GM12878 (cell line): ENCODE results near the gene IFI27L2. TPM values are rescaled to one million over a fixed set of nuclear protein-coding genes. Genes with fewer than 3 reads are reported as not detected.

ENCODE experiments used
- ATAC-seq: fragments of 200-7000 bp; cut with Tn5 transposase; 3 replicates; pipeline ENCODE4 v1.9.1; 2020; ENCODE audit warnings: mild to moderate bottlenecking, moderate library complexity
- BruUV-seq: library from RNA; stranded (reverse); fragments of 400-500 nt; replicated peaks from 2 replicates; lab custom pipeline; 2021; lab: Mats Ljungman, UMichigan
- CTCF ChIA-PET: fragments of 300-600 bp; sonication (Branson Sonifier 250); formaldehyde crosslinking; extraction: SDS; loops from one replicate; lab custom pipeline; 2021; ENCODE audit warnings: inconsistent platforms; lab: Yijun Ruan, JAX
- POLR2A ChIA-PET: fragments of 350-600 bp; formaldehyde crosslinking; extraction: SDS; loops from one replicate; lab custom pipeline; 2021; ENCODE audit warnings: inconsistent platforms; lab: Charles Lee
- RAD21 ChIA-PET: fragments of 300-600 bp; sonication (Branson Sonifier 250); formaldehyde crosslinking; loops from one replicate; lab custom pipeline; 2023; ENCODE audit warnings: antibody characterized with exemption; ENCODE audit not compliant: unreplicated experiment; lab: Charles Lee
- SMC1A ChIA-PET: fragments of 300-600 bp; sonication (Branson Sonifier 250); formaldehyde crosslinking; loops from one replicate; lab custom pipeline; 2023; ENCODE audit not compliant: unreplicated experiment, uncharacterized antibody; lab: Charles Lee
- DNase-seq: peaks from one replicate; pipeline ENCODE4 v3.0.0-alpha.2; 2011; ENCODE audit warnings: low read depth, low spot score
- FAIRE-seq: peaks from 3 replicates; lab custom pipeline; 2011; peaks lifted over from hg19 to GRCh38; lab: Jason Lieb, UNC
- H2AFZ ChIP-seq: 2 replicates; pipeline ENCODE4 v1.6.0; 2011; ENCODE audit warnings: low read depth, low read length, control low read depth; ENCODE audit not compliant: control insufficient read depth
- H3K27ac ChIP-seq: 2 replicates; pipeline ENCODE4 v1.5.1; 2011; ENCODE audit warnings: control low read depth; ENCODE audit not compliant: control insufficient read depth, insufficient read depth
- H3K27me3 ChIP-seq, 2 experiments: replicated peaks in 1 of 2; 2 replicates each; pipeline versions ENCODE4 v1.6.0 to v1.6.1; 2011; ENCODE audit warnings: low read length in 1 of 2; ENCODE audit not compliant: control insufficient read depth in 2 of 2, insufficient read depth in 2 of 2
- H3K36me3 ChIP-seq, 2 experiments: 2 replicates each; pipeline ENCODE4 v1.5.1; 2011; ENCODE audit warnings: low read length in 1 of 2; ENCODE audit not compliant: control insufficient read depth in 2 of 2, insufficient read depth in 2 of 2
- H3K4me1 ChIP-seq: 2 replicates; pipeline ENCODE4 v1.6.1; 2011; ENCODE audit warnings: mild to moderate bottlenecking, low read length, moderate library complexity, mixed read lengths; ENCODE audit not compliant: control insufficient read depth, insufficient read depth
- H3K4me2 ChIP-seq: 2 replicates; pipeline ENCODE4 v1.6.0; 2011; ENCODE audit warnings: control low read depth; ENCODE audit not compliant: control insufficient read depth, insufficient read depth
- H3K4me3 ChIP-seq: fragments of 200-600 bp; sonication (generic); 2 replicates; pipeline ENCODE4 v1.5.1; 2016
- H3K79me2 ChIP-seq: 2 replicates; pipeline ENCODE4 v1.6.0; 2011; ENCODE audit warnings: low read length; ENCODE audit not compliant: control insufficient read depth, insufficient read depth
- H3K9ac ChIP-seq: 2 replicates; pipeline ENCODE4 v1.8.0; 2011; ENCODE audit warnings: low read length, control low read depth, mixed read lengths; ENCODE audit not compliant: control insufficient read depth, insufficient read depth
- H3K9me3 ChIP-seq: replicated peaks from 3 replicates; pipeline ENCODE4 v1.5.1; 2011; ENCODE audit warnings: mild to moderate bottlenecking, low read length; ENCODE audit not compliant: control insufficient read depth, insufficient read depth
- H4K20me1 ChIP-seq: 2 replicates; pipeline ENCODE4 v1.6.0; 2011; ENCODE audit not compliant: control insufficient read depth, insufficient read depth
- BACH1 ChIP-seq: fragments of 450-650 bp; IDR thresholded peaks from 2 replicates; pipeline ENCODE4 v1.6.1; 2017; ENCODE audit warnings: mild to moderate bottlenecking, borderline replicate concordance
- CHD2 ChIP-seq: IDR thresholded peaks from 2 replicates; pipeline ENCODE4 v1.6.1; 2011; ENCODE audit warnings: low read depth, low read length, improper control_type of control experiment, borderline replicate concordance
- EP300 ChIP-seq, 2 experiments: fragments of 150-350 bp in 1 of 2; IDR thresholded peaks; 2 replicates each; pipeline ENCODE4 v1.6.1; 2011 to 2012; ENCODE audit warnings: low read depth in 2 of 2, low read length in 2 of 2, borderline replicate concordance in 1 of 2, improper control_type of control experiment in 1 of 2, inconsistent platforms in 1 of 2; ENCODE audit not compliant: control insufficient read depth in 1 of 2
- MXI1 ChIP-seq: fragments of 150-350 bp; IDR thresholded peaks from 2 replicates; pipeline ENCODE4 v1.6.1; 2011; ENCODE audit warnings: low read depth, mild to moderate bottlenecking, inconsistent platforms, low read length, improper control_type of control experiment
- RAD21 ChIP-seq: IDR thresholded peaks from 2 replicates; pipeline ENCODE4 v1.6.1; 2011; ENCODE audit warnings: mild to moderate bottlenecking, low read depth, low read length, moderate library complexity; ENCODE audit not compliant: insufficient read depth
- SMAD5 ChIP-seq: IDR thresholded peaks from 2 replicates; pipeline ENCODE4 v1.6.1; 2016; ENCODE audit warnings: antibody characterized with exemption, low read depth
- SPI1 ChIP-seq: IDR thresholded peaks from 2 replicates; pipeline ENCODE4 v1.6.1; 2011; ENCODE audit warnings: low read depth, mild to moderate bottlenecking, low read length, moderate library complexity, borderline replicate concordance; ENCODE audit not compliant: insufficient read depth
- STAT1 ChIP-seq: fragments of 450-650 bp; conservative IDR thresholded peaks from 2 replicates; pipeline ENCODE4 v1.6.1; 2014; ENCODE audit warnings: antibody characterized with exemption, mild to moderate bottlenecking
- SUZ12 ChIP-seq: fragments of 200-600 bp; sonication (generic); IDR thresholded peaks from one replicate; pipeline ENCODE4 v1.6.1; 2018; ENCODE audit warnings: antibody characterized with exemption, mild to moderate bottlenecking; ENCODE audit not compliant: unreplicated experiment
- TCF7 ChIP-seq: IDR thresholded peaks from 2 replicates; pipeline ENCODE4 v1.6.1; 2014; ENCODE audit warnings: antibody characterized with exemption, borderline replicate concordance
- ZNF24 ChIP-seq: fragments of 450-650 bp; IDR thresholded peaks from 2 replicates; pipeline ENCODE4 v1.6.1; 2017; ENCODE audit warnings: antibody characterized with exemption, mild to moderate bottlenecking
- ZNF622 ChIP-seq: fragments of 450-650 bp; IDR thresholded peaks from 2 replicates; pipeline ENCODE4 v1.6.1; 2017; ENCODE audit warnings: mild to moderate bottlenecking, inconsistent platforms
- WGBS: methylation state at CpG from one replicate; pipeline ENCODE4 v1.1.6; 2016; ENCODE audit warnings: low lambda C conversion rate; ENCODE audit not compliant: insufficient replicate concordance, insufficient coverage; ENCODE audit errors: missing lambda C conversion rate; 5-methylcytosine and 5-hydroxymethylcytosine counted together
- in situ Hi-C: fragments of 300-500 bp; cut with MboI; formaldehyde crosslinking; loops from 9 replicates; pipeline ENCODE4 v1.14.3; 2018; ENCODE audit warnings: mixed read lengths
- intact Hi-C: fragments of 100-400 bp; cut with micrococcal nuclease; formaldehyde crosslinking; loops from one replicate; pipeline ENCODE4 v1.14.2; 2022; ENCODE audit not compliant: unreplicated experiment
- polyA plus RNA-seq, 11 experiments: library from polyadenylated mRNA; depleted of rRNA in 4 of 11; unstranded in 6 of 11; stranded (reverse) in 5 of 11; fragments of >200 nt; fragmentation: Nextera tagmentation in 4 of 11; fragmentation: Illumina TruSeq in 1 of 11; extraction: Ambion mirVana in 4 of 11; extraction: Trizol in 1 of 11; gene quantifications; 1 replicate in 1 of 11; 2 replicates in 10 of 11; pipeline versions ENCODE4 v1.2.1 to v1.2.3, GENCODE V29; 2011 to 2016; ENCODE audit warnings: inconsistent platforms in 2 of 11, missing spikeins in 2 of 11, low read depth in 1 of 11
- total RNA-seq, 4 experiments: library from RNA; depleted of rRNA in 3 of 4; stranded (reverse); fragments of >200 nt in 3 of 4; fragmentation: Illumina TruSeq in 1 of 4; extraction: Trizol in 1 of 4; gene quantifications; 2 replicates each; pipeline versions ENCODE4 v1.2.1 to v1.2.3, GENCODE V29; 2013 to 2021
- TF ChIP-seq, protein P1 (sequence below): fragments of 150-350 bp; IDR thresholded peaks from 2 replicates; pipeline ENCODE4 v1.6.1; 2016; ENCODE audit warnings: low read depth, low read length
- TF ChIP-seq, protein P2 (sequence below): IDR thresholded peaks from 2 replicates; pipeline ENCODE4 v1.6.1; 2011; ENCODE audit warnings: borderline replicate concordance, low read depth, mild to moderate bottlenecking, moderate library complexity, mixed read lengths, low read length; ENCODE audit not compliant: insufficient read depth; ENCODE audit errors: extremely low read length

IFI27L2 gene
- total and polyA plus RNA-seq, 10 of the 15 experiments (the other 5 are each of a cell fraction or from before 2014, with no cell fraction given) = 26.6 to 134 (median 60.3) TPM

DNA sequence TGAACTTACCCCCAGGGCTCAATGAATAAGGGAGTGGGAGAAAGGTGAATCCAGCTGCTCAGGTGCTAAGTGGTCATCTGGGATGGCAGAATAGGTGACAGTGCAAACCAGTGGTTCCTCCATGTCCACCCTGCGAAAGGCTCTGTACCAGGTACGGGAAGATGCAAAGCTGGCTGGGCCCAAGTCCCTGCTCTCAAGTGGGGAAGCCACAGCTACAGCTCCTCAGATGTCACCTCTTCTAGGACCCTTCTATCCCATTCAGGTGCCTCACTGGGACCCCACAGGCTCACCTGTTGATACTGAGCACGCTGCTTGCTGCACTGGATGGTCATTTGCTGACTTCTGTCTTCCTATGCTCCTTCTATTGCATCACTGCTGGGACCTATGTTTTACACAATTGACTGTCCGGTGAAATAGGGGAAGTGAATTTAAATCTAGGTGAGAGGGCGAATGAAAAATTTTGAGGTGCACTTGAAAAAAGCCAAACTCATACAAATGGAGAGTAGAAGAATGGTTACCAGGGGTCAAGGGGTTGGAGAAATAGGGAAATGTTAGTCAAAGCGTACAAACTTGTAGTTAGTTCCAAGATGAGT, 24.4 kb upstream of the IFI27L2 start:
- ATAC-seq = no peak
- ChIA-PET CTCF (no interaction called here), POLR2A (no interaction called here)

DNA sequence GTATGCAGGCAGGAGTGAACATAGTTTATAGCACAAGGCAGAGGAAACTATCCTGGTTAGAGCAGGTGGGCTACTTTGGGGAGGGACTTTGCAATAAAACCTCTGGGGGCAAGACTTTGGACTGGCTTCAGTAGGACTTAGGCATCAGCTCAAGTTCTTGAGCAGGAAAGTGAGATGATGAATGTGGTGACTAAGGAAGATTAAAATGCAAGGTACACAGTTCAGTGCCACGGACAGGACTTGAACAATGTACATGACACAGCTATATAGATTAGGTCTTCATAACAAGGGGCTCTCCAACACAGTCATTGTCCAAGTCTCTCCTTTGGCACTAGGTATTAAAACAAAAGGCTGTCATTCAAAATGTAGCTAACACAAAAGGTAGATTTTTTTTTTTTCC, 23.3 kb upstream of the IFI27L2 start:
- ChIA-PET RAD21 (no interaction called here), CTCF (interaction anchor here (1.6 to 1.7 kb wide), 2 partner anchors 17 to 116 kb away, joined by 4 to 6 read pairs; no protein-coding TSS in a partner anchor), POLR2A (no interaction called here), SMC1A (interaction anchor here (1.2 kb wide), 1 partner anchor 16 kb away, joined by 4 read pairs; no protein-coding TSS in a partner anchor)
- no peak overlapping the region for H3K9ac ChIP-seq
- intact Hi-C loops = no loop called here
- no peak for ATAC-seq
- FAIRE-seq = no peak
- H3K27me3 ChIP-seq = no peaks in the 10 kb centered on the region; a peak in 1 of 4 replicates
- H2AFZ ChIP-seq = no peak overlapping the region
- H3K36me3 ChIP-seq = no peaks in the 10 kb centered on the region
- in situ Hi-C loops = no loop called here
- H3K4me2 ChIP-seq = no peak overlapping the region
- no peak overlapping the region for H3K27ac ChIP-seq
- no peaks in the 10 kb centered on the region; the same call in 1 of the 3 replicates for H3K9me3 ChIP-seq
- H3K4me3 ChIP-seq = no peak overlapping the region
- DNase-seq = no peak
- no TSS peak for BruUV-seq
- H3K4me1 ChIP-seq = no peaks in the 10 kb centered on the region
- 0% methylated on average over 1 of the region's 1 CpG for WGBS
- H4K20me1 ChIP-seq = no peaks in the 10 kb centered on the region
- H3K79me2 ChIP-seq = no peaks in the 10 kb centered on the region
- TF ChIP-seq ZNF622 (no peak), ZNF24 (no peak), STAT1 (no peak), TCF7 (no peak), SUZ12 (no peak), MXI1 (no peak), EP300 (IDR thresholded peaks at IDR 0.05; ENCODE audit: borderline replicate concordance in 1 of 2, control insufficient read depth in 1 of 2, low read depth in 2 of 2, low read length in 2 of 2) (no peak), BACH1 (no peak), RAD21 (no peak), SMAD5 (no peak)
- TF ChIP-seq, protein P1, sequence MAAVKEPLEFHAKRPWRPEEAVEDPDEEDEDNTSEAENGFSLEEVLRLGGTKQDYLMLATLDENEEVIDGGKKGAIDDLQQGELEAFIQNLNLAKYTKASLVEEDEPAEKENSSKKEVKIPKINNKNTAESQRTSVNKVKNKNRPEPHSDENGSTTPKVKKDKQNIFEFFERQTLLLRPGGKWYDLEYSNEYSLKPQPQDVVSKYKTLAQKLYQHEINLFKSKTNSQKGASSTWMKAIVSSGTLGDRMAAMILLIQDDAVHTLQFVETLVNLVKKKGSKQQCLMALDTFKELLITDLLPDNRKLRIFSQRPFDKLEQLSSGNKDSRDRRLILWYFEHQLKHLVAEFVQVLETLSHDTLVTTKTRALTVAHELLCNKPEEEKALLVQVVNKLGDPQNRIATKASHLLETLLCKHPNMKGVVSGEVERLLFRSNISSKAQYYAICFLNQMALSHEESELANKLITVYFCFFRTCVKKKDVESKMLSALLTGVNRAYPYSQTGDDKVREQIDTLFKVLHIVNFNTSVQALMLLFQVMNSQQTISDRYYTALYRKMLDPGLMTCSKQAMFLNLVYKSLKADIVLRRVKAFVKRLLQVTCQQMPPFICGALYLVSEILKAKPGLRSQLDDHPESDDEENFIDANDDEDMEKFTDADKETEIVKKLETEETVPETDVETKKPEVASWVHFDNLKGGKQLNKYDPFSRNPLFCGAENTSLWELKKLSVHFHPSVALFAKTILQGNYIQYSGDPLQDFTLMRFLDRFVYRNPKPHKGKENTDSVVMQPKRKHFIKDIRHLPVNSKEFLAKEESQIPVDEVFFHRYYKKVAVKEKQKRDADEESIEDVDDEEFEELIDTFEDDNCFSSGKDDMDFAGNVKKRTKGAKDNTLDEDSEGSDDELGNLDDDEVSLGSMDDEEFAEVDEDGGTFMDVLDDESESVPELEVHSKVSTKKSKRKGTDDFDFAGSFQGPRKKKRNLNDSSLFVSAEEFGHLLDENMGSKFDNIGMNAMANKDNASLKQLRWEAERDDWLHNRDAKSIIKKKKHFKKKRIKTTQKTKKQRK = no peak
- TF ChIP-seq, protein P2, sequence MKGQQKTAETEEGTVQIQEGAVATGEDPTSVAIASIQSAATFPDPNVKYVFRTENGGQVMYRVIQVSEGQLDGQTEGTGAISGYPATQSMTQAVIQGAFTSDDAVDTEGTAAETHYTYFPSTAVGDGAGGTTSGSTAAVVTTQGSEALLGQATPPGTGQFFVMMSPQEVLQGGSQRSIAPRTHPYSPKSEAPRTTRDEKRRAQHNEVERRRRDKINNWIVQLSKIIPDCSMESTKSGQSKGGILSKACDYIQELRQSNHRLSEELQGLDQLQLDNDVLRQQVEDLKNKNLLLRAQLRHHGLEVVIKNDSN = no peak

More for the DNA sequence above, 24.4 kb upstream of the IFI27L2 start:
- DNase-seq = no peak
- H3K27ac ChIP-seq = no peak overlapping the region
- no TSS peak for BruUV-seq
- H3K79me2 ChIP-seq = no peaks in the 10 kb centered on the region
- TF ChIP-seq SPI1 (peak; percentile 61), CHD2 (no peak)
- TF ChIP-seq, all 136 proteins: peak for 1
- Histone ChIP-seq H3K27me3 (no peaks in the 10 kb centered on the region; a peak in 1 of 4 replicates), H3K4me2 (no peak overlapping the region), H3K36me3 (no peaks in the 10 kb centered on the region), H4K20me1 (no peaks in the 10 kb centered on the region), H3K9ac (no peak overlapping the region), H3K9me3 (no peaks in the 10 kb centered on the region; the same call in 1 of the 3 replicates), H2AFZ (no peak overlapping the region), H3K4me3 (no peak overlapping the region), H3K4me1 (no peaks in the 10 kb centered on the region)
- in situ Hi-C loops (no loop called here), intact Hi-C loops (no loop called here)
- ChIA-PET RAD21 (no interaction called here), SMC1A (no interaction called here)
- FAIRE-seq = no peak
- 13% methylated on average over 6 of the region's 6 CpGs for WGBS
